Upper lobe of left lung (tissue), 6 donors: ENCODE data around the gene PLBD2. TPM values are rescaled to one million over a fixed set of nuclear protein-coding genes. Genes with fewer than 3 reads are reported as not detected.

Experiments used
- ATAC-seq, 2 donors: fragments of 200-7000 bp; cut with Tn5 transposase; one replicate each; pipeline ENCODE4 v1.9.1; 2022; ENCODE audit warnings: mild to moderate bottlenecking in 2 of 2, moderate library complexity in 2 of 2; ENCODE audit not compliant: low FRiP score in 2 of 2
- DNase-seq, 2 donors: peaks; one replicate each; pipeline ENCODE4 v3.0.0-alpha.2; 2019 to 2020
- H3K27ac ChIP-seq, 4 donors: fragments of 200-600 bp; sonication (generic); one replicate each; pipeline ENCODE4 v1.5.1; 2016 to 2019
- H3K27me3 ChIP-seq, 4 donors: fragments of 200-600 bp; sonication (generic); one replicate each; pipeline ENCODE4 v1.5.1; 2017 to 2019
- H3K36me3 ChIP-seq, 4 donors: fragments of 200-600 bp; sonication (generic); one replicate each; pipeline ENCODE4 v1.5.1; 2016 to 2019
- H3K4me1 ChIP-seq, 4 donors: fragments of 200-600 bp; sonication (generic); one replicate each; pipeline ENCODE4 v1.5.1; 2018 to 2019
- H3K4me3 ChIP-seq, 4 donors: fragments of 200-600 bp; sonication (generic); one replicate each; pipeline ENCODE4 v1.5.1; 2017 to 2019; ENCODE audit warnings: mild to moderate bottlenecking in 2 of 4, moderate library complexity in 1 of 4
- H3K9me3 ChIP-seq, 4 donors: fragments of 200-600 bp; sonication (generic); one replicate each; pipeline ENCODE4 v1.5.1; 2018 to 2019
- EP300 ChIP-seq, 4 donors: sonication (generic); formaldehyde crosslinking; IDR thresholded peaks; one replicate each; pipeline ENCODE4 v1.5.1; 2017; ENCODE audit warnings: antibody characterized with exemption in 4 of 4, control low read depth in 2 of 4
- POLR2A ChIP-seq, 4 donors: fragments of 450-650 bp; IDR thresholded peaks; one replicate each; pipeline ENCODE4 v1.5.1; 2016 to 2017; ENCODE audit warnings: antibody characterized with exemption in 4 of 4, mild to moderate bottlenecking in 2 of 4
- POLR2AphosphoS5 ChIP-seq, 2 donors: sonication (generic); formaldehyde crosslinking; IDR thresholded peaks; one replicate each; pipeline ENCODE4 v1.5.1; 2017; ENCODE audit warnings: antibody characterized with exemption in 2 of 2
- WGBS, 2 donors: methylation state at CpG; one replicate each; pipeline ENCODE4 v1.1.5; 2017 to 2018; 5-methylcytosine and 5-hydroxymethylcytosine counted together
- total RNA-seq, 6 donors: library from RNA; depleted of rRNA in 4 of 6; stranded (reverse); fragments of >200 nt in 4 of 6; gene quantifications; one replicate each; pipeline versions ENCODE4 v1.1.0 to v1.2.1, GENCODE V29; 2016 to 2021
- TF ChIP-seq, protein P1 (sequence below), 6 experiments: fragments of 450-650 bp in 4 of 6; fragments of 200-600 bp in 2 of 6; sonication (generic) in 2 of 6; IDR thresholded peaks; one replicate each; pipeline ENCODE4 v1.5.1; 2016 to 2019; ENCODE audit warnings: antibody characterized with exemption in 6 of 6
- donor health status: DM: no; HTN: no; CAD: no; lungs with moderate emphysema.
- donor health status: DM: no; HTN: yes; CAD: no; lungs with severe emphysema.

PLBD2 gene
- total RNA-seq, 6 donors from 2014 or later: 19.5 to 60.0 (median 46.4) TPM

DNA sequence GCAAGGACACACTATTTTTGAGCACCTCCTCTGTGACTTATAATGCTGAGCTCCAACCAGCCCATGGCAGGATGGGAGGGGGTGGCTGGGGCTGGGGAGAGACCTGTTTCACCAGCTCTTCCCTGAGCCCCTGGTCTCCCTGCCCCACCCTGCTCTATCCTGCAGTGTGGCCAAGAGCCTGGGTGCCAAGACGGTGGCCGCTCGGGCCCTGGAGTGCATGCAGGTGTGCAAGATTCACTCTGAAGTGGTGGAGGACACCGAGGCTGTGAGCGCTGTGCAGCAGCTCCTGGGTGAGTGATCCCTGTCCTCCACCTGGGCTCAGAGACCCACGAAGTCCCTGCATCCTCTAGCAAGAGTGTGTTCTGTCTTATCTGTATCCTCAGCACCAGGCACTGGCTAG is 78.2 kb downstream of the PLBD2 start:
- no peak overlapping the region for H3K27ac ChIP-seq
- H3K4me1 ChIP-seq: no peaks in the 10 kb centered on the region
- ATAC-seq (no peak), DNase-seq (no peak)
- TF ChIP-seq, protein P1, sequence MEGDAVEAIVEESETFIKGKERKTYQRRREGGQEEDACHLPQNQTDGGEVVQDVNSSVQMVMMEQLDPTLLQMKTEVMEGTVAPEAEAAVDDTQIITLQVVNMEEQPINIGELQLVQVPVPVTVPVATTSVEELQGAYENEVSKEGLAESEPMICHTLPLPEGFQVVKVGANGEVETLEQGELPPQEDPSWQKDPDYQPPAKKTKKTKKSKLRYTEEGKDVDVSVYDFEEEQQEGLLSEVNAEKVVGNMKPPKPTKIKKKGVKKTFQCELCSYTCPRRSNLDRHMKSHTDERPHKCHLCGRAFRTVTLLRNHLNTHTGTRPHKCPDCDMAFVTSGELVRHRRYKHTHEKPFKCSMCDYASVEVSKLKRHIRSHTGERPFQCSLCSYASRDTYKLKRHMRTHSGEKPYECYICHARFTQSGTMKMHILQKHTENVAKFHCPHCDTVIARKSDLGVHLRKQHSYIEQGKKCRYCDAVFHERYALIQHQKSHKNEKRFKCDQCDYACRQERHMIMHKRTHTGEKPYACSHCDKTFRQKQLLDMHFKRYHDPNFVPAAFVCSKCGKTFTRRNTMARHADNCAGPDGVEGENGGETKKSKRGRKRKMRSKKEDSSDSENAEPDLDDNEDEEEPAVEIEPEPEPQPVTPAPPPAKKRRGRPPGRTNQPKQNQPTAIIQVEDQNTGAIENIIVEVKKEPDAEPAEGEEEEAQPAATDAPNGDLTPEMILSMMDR (IDR thresholded peaks at IDR 0.05): no peak
- TF ChIP-seq POLR2AphosphoS5 (IDR thresholded peaks at IDR 0.05): no peak
- no peak for TF ChIP-seq EP300 (IDR thresholded peaks at IDR 0.05)
- no peak for TF ChIP-seq POLR2A (IDR thresholded peaks at IDR 0.05)
- H3K9me3 ChIP-seq: no peaks in the 10 kb centered on the region
- no peak overlapping the region for H3K4me3 ChIP-seq
- no peaks in the 10 kb centered on the region for H3K27me3 ChIP-seq
- no peaks in the 10 kb centered on the region for H3K36me3 ChIP-seq
- 86% methylated on average over 6 of the region's 6 CpGs; no CpG with 5 or more reads in 1 of the 2 donors for WGBS, 2 donors

- no peak overlapping the region for H3K4me3 ChIP-seq
- H3K9me3 ChIP-seq: no peaks in the 10 kb centered on the region
- DNase-seq (no peak), ATAC-seq (no peak)
- WGBS, 2 donors: 76 to 79% methylated on average over 4 to 6 of the region's 6 CpGs
- H3K36me3 ChIP-seq: no peaks in the 10 kb centered on the region
- no peaks in the 10 kb centered on the region for H3K4me1 ChIP-seq
- TF ChIP-seq EP300 (IDR thresholded peaks at IDR 0.05) (no peak), POLR2AphosphoS5 (IDR thresholded peaks at IDR 0.05) (no peak), POLR2A (IDR thresholded peaks at IDR 0.05) (no peak)
- TF ChIP-seq, protein P1 (IDR thresholded peaks at IDR 0.05): no peak
- H3K27me3 ChIP-seq: no peaks in the 10 kb centered on the region
- H3K27ac ChIP-seq: no peak overlapping the region
Measured at GRCh38 chr12:113436993-113437728, 78.8 kb downstream of the PLBD2 start.

GRCh38 chr12:113437729-113438100 is 79.3 kb downstream of the PLBD2 start:
- H3K27ac ChIP-seq: no peak overlapping the region
- TF ChIP-seq EP300 (IDR thresholded peaks at IDR 0.05) (no peak), POLR2A (IDR thresholded peaks at IDR 0.05) (no peak), POLR2AphosphoS5 (IDR thresholded peaks at IDR 0.05) (no peak)
- TF ChIP-seq, protein P1 (IDR thresholded peaks at IDR 0.05): no peak
- H3K27me3 ChIP-seq: no peaks in the 10 kb centered on the region
- DNase-seq (no peak), ATAC-seq (no peak)
- 61 to 69% methylated on average over 3 to 7 of the region's 9 CpGs for WGBS, 2 donors
- H3K36me3 ChIP-seq: no peaks in the 10 kb centered on the region
- H3K4me1 ChIP-seq: no peaks in the 10 kb centered on the region
- H3K9me3 ChIP-seq: no peaks in the 10 kb centered on the region
- H3K4me3 ChIP-seq: no peak overlapping the region

DNA sequence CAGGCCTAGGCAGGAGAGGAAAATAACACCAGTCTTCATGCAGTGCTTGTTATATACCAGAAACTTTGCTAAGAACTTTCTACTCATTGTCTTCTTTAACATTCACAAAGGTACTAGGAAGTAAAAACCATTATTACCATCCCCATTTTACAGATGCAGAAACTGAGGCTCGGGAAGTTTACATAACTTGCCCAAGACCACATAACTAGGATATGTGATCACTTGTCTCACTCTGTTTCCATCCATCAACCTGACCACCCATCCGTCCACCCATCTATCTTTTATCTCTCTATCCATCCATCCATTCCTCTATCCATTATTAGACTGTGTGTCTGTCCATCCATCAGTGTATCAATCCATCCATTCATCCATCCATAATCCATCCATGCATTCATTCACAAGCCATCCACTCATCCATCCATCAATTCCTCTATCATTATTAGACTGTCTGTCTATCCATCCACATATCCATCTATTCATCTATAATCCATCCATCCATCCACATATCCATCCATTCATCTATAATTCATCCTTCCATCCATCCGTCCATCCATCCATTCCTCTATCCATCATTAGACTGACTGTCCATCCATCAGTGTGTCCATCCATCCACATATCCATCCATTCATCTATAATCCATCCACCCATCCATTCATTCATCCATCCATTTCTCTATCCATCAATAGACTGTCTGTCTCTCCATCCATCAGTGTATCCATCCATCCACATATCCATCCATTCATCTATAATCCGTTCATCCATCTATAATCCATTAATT is 80.3 kb downstream of the PLBD2 start:
- no peak overlapping the region for H3K27ac ChIP-seq
- ATAC-seq: no peak
- no peaks in the 10 kb centered on the region for H3K9me3 ChIP-seq
- no peak for DNase-seq
- H3K36me3 ChIP-seq: no peaks in the 10 kb centered on the region
- no peak for TF ChIP-seq POLR2AphosphoS5 (IDR thresholded peaks at IDR 0.05)
- 76 to 78% methylated on average over 4 of the region's 4 CpGs for WGBS, 2 donors
- H3K4me1 ChIP-seq: no peaks in the 10 kb centered on the region
- no peaks in the 10 kb centered on the region for H3K27me3 ChIP-seq
- H3K4me3 ChIP-seq: no peak overlapping the region

DNA sequence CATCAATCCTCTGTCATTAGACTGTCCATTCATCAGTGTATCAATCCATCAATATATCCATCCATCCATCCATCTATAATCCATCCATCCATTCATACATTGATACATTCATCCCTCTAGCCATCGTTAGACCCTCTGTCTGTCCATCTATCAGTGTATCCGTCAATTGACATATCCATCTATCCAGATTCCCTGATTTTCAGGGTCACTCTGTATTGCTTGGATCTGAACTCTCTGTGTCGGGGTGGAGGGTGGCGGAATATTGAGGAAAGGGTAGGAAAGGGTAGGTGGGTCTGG is 80.9 kb downstream of the PLBD2 start:
- TF ChIP-seq POLR2AphosphoS5 (IDR thresholded peaks at IDR 0.05) (no peak), EP300 (IDR thresholded peaks at IDR 0.05) (no peak), POLR2A (IDR thresholded peaks at IDR 0.05) (no peak)
- TF ChIP-seq, protein P1 (IDR thresholded peaks at IDR 0.05): no peak
- Histone ChIP-seq H3K4me1 (no peaks in the 10 kb centered on the region), H3K27ac (no peak overlapping the region), H3K27me3 (no peaks in the 10 kb centered on the region), H3K4me3 (no peak overlapping the region), H3K9me3 (no peaks in the 10 kb centered on the region), H3K36me3 (no peaks in the 10 kb centered on the region)
- WGBS, 2 donors: 33 to 45% methylated on average over 4 of the region's 4 CpGs
- DNase-seq: no peak
- no peak for ATAC-seq
